Measurements from ENCODE around the gene GAST. TPM values are rescaled to one million over a fixed set of nuclear protein-coding genes. Genes with fewer than 3 reads are reported as not detected.

Gene GAST
- total RNA-seq, 1 donor from 2014 or later, result not detected

- Mint-ChIP-seq H3K27me3 (ENCODE audit: insufficient read depth, low read depth) (no peaks in the 10 kb centered on the region), H3K4me1 (peaks cover 12% of the 10 kb centered on the region), H3K9me3 (no peaks in the 10 kb centered on the region), H3K36me3 (peaks cover 30% of the 10 kb centered on the region), H3K4me3 (peak overlapping the region; percentile 91), H3K27ac (no peak overlapping the region)
- peaks cover 69% of the 10 kb centered on the region for H3F3A ChIP-seq (ENCODE audit: low read depth)
- H3K4me1 ChIP-seq, result peaks cover 14% of the 10 kb centered on the region
- no peaks in the 10 kb centered on the region for H3K9me3 ChIP-seq (ENCODE audit: low read depth)
- no peak overlapping the region for H2AFZ ChIP-seq (replicated peaks)
- no peak overlapping the region for H3K9ac ChIP-seq
- peak overlapping the region; percentile 91 for H3K4me3 ChIP-seq
- H3K27ac ChIP-seq, result no peak overlapping the region
- peak overlapping the region; percentile 86 for H3K4me2 ChIP-seq
- H3K79me2 ChIP-seq (ENCODE audit: low read depth), result peaks cover 29% of the 10 kb centered on the region
- H3K36me3 ChIP-seq, result peaks cover 14% of the 10 kb centered on the region
- peaks cover 34% of the 10 kb centered on the region for H4K20me1 ChIP-seq (ENCODE audit: low read depth)
- no peak for DNase-seq (ENCODE audit: low spot score)
- H3K27me3 ChIP-seq, result no peaks in the 10 kb centered on the region
- TF ChIP-seq CTCF (IDR thresholded peaks at IDR 0.05) (no peak), EZH2phosphoT487 (IDR thresholded peaks at IDR 0.05) (no peak), EZH2 (IDR thresholded peaks at IDR 0.05) (no peak)
These were observed 21.6 kb upstream of the GAST start for GRCh38 chr17:41690497-41690896.

- Histone ChIP-seq H3K4me3 (no peak overlapping the region), H3K36me3 (peaks cover 14% of the 10 kb centered on the region), H3K4me2 (peak overlapping the region; percentile 86), H3K9ac (no peak overlapping the region), H3K9me3 (ENCODE audit: low read depth) (no peaks in the 10 kb centered on the region), H4K20me1 (ENCODE audit: low read depth) (peaks cover 34% of the 10 kb centered on the region), H3K27me3 (no peaks in the 10 kb centered on the region), H3F3A (ENCODE audit: low read depth) (peaks cover 70% of the 10 kb centered on the region), H2AFZ (replicated peaks) (no peak overlapping the region), H3K4me1 (peaks cover 14% of the 10 kb centered on the region), H3K79me2 (ENCODE audit: low read depth) (peaks cover 29% of the 10 kb centered on the region), H3K27ac (no peak overlapping the region)
- Mint-ChIP-seq H3K4me3 (peak overlapping the region; percentile 91), H3K36me3 (peaks cover 32% of the 10 kb centered on the region), H3K9me3 (no peaks in the 10 kb centered on the region), H3K4me1 (peaks cover 14% of the 10 kb centered on the region), H3K27ac (no peak overlapping the region), H3K27me3 (ENCODE audit: insufficient read depth, low read depth) (no peaks in the 10 kb centered on the region)
- DNase-seq (ENCODE audit: low spot score), result no peak
- no peak for TF ChIP-seq EZH2 (IDR thresholded peaks at IDR 0.05)
- no peak for TF ChIP-seq CTCF (IDR thresholded peaks at IDR 0.05)
- no peak for TF ChIP-seq EZH2phosphoT487 (IDR thresholded peaks at IDR 0.05)
These were observed 20.9 kb upstream of the GAST start for GRCh38 chr17:41691031-41691777.

- Histone ChIP-seq H3K4me3 (no peak overlapping the region), H3K27me3 (no peaks in the 10 kb centered on the region), H4K20me1 (ENCODE audit: low read depth) (peaks cover 34% of the 10 kb centered on the region), H3F3A (ENCODE audit: low read depth) (peaks cover 72% of the 10 kb centered on the region), H3K4me1 (peaks cover 12% of the 10 kb centered on the region), H2AFZ (replicated peaks) (no peak overlapping the region), H3K27ac (no peak overlapping the region), H3K79me2 (ENCODE audit: low read depth) (peaks cover 29% of the 10 kb centered on the region), H3K4me2 (no peak overlapping the region), H3K9me3 (ENCODE audit: low read depth) (no peaks in the 10 kb centered on the region), H3K9ac (no peak overlapping the region), H3K36me3 (peaks cover 14% of the 10 kb centered on the region)
- no peak for TF ChIP-seq EZH2phosphoT487 (IDR thresholded peaks at IDR 0.05)
- TF ChIP-seq CTCF (IDR thresholded peaks at IDR 0.05), result no peak
- TF ChIP-seq EZH2 (IDR thresholded peaks at IDR 0.05), result no peak
- Mint-ChIP-seq H3K4me1 (peaks cover 11% of the 10 kb centered on the region), H3K27ac (no peak overlapping the region), H3K36me3 (peaks cover 32% of the 10 kb centered on the region), H3K9me3 (no peaks in the 10 kb centered on the region), H3K27me3 (ENCODE audit: insufficient read depth, low read depth) (peaks cover 3% of the 10 kb centered on the region), H3K4me3 (no peak overlapping the region)
- no peak for DNase-seq (ENCODE audit: low spot score)
These were observed 19.2 kb upstream of the GAST start for GRCh38 chr17:41692722-41693521.
